ENCODE results near the gene CPT1B. TPM values are rescaled to one million over a fixed set of nuclear protein-coding genes. Genes with fewer than 3 reads are reported as not detected.

Gene CPT1B
- total and polyA plus RNA-seq, 10 of the 15 experiments (the other 5 are each of a cell fraction or from before 2014, with no cell fraction given), result 3.5 to 54.0 (median 21.7) TPM

DNA sequence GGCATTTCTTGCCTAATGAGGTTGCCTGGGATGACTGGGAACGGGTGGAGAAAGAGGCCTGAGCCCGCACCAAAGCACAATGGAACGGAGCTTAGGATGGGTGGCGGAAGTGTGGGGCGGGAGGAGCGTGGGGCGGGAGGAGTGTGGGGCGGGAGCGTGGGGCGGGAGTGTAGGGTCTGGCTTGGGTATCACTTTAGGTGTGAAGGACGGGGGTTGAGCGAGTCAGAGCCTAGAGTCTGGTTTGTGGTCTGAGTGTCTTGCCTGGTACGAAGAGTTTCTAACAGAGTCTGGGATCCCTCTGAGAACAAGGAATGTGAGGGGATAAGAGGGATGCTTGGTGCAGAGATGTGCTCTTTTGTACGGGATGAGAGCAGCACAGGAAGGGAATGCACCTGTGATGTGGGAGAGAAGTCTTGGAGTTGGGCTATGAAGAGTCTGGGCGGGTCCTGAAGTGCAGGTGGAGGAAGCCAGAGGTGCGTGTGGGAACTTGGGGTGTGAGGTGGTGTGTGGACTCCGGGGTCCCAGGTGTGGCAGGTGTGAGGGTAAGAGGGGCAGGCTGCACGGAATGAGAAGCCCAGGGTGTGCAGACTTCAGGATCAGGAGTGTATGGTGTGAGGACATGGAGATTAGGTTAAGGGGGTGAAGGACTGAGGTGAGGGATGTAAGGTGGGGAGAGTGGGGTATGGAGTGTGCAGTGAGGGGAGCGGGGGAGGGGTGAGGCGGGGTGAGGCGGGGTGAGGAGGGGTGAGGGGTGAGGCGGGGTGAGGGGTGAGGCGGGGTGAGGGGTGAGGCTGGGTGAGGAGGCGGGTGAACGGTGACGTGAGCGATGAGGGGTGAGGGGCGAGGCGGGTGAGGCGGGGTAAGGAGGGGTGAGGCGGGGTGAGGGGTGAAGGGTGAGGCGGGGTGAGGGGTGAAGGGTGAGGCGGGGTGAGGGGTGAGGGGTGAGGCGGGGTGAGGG, 16.5 kb downstream of the CPT1B start:
- BruUV-seq (replicated peaks), result no TSS peak
- Histone ChIP-seq H3K27ac (ENCODE audit: control insufficient read depth, insufficient read depth) (no peak overlapping the region), H3K9ac (ENCODE audit: control insufficient read depth, insufficient read depth, low read length) (no peak overlapping the region), H3K9me3 (replicated peaks; ENCODE audit: control insufficient read depth, insufficient read depth, low read length) (no peaks in the 10 kb centered on the region), H3K79me2 (ENCODE audit: control insufficient read depth, insufficient read depth, low read length) (no peaks in the 10 kb centered on the region), H2AFZ (ENCODE audit: control insufficient read depth, low read depth, low read length) (no peak overlapping the region), H3K4me3 (no peak overlapping the region), H4K20me1 (ENCODE audit: control insufficient read depth, insufficient read depth) (no peaks in the 10 kb centered on the region), H3K36me3 (ENCODE audit: control insufficient read depth in 2 of 2, insufficient read depth in 2 of 2, low read length in 1 of 2) (no peaks in the 10 kb centered on the region), H3K4me2 (ENCODE audit: control insufficient read depth, insufficient read depth) (no peak overlapping the region), H3K27me3 (replicated peaks in 1 of 2; ENCODE audit: control insufficient read depth in 2 of 2, insufficient read depth in 2 of 2, low read length in 1 of 2) (peaks cover 0 to 1% of the 10 kb centered on the region in 2 experiments; a peak in 1 of 4 replicates), H3K4me1 (ENCODE audit: control insufficient read depth, insufficient read depth, low read length) (no peaks in the 10 kb centered on the region)
- FAIRE-seq (no peak), DNase-seq (ENCODE audit: low read depth, low spot score) (no peak), ATAC-seq (no peak)
- 45% methylated on average over 9 of the region's 34 CpGs for WGBS (ENCODE audit: insufficient coverage, insufficient replicate concordance, low lambda C conversion rate, missing lambda C conversion rate)
- POLR2A ChIA-PET, result no interaction called here
- no peak for TF ChIP-seq POLR2AphosphoS2 (IDR thresholded peaks at IDR 0.05; ENCODE audit: low read depth, low read length)
- TF ChIP-seq, protein P1, sequence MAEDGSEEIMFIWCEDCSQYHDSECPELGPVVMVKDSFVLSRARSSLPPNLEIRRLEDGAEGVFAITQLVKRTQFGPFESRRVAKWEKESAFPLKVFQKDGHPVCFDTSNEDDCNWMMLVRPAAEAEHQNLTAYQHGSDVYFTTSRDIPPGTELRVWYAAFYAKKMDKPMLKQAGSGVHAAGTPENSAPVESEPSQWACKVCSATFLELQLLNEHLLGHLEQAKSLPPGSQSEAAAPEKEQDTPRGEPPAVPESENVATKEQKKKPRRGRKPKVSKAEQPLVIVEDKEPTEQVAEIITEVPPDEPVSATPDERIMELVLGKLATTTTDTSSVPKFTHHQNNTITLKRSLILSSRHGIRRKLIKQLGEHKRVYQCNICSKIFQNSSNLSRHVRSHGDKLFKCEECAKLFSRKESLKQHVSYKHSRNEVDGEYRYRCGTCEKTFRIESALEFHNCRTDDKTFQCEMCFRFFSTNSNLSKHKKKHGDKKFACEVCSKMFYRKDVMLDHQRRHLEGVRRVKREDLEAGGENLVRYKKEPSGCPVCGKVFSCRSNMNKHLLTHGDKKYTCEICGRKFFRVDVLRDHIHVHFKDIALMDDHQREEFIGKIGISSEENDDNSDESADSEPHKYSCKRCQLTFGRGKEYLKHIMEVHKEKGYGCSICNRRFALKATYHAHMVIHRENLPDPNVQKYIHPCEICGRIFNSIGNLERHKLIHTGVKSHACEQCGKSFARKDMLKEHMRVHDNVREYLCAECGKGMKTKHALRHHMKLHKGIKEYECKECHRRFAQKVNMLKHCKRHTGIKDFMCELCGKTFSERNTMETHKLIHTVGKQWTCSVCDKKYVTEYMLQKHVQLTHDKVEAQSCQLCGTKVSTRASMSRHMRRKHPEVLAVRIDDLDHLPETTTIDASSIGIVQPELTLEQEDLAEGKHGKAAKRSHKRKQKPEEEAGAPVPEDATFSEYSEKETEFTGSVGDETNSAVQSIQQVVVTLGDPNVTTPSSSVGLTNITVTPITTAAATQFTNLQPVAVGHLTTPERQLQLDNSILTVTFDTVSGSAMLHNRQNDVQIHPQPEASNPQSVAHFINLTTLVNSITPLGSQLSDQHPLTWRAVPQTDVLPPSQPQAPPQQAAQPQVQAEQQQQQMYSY (CRISPR knock-in tag; IDR thresholded peaks at IDR 0.05), result no peak
- no peak for TF ChIP-seq GABPA (IDR thresholded peaks at IDR 0.05; ENCODE audit: low read depth)
- no peak for TF ChIP-seq PML (IDR thresholded peaks at IDR 0.05; ENCODE audit: low read length)
- TF ChIP-seq, protein P2, sequence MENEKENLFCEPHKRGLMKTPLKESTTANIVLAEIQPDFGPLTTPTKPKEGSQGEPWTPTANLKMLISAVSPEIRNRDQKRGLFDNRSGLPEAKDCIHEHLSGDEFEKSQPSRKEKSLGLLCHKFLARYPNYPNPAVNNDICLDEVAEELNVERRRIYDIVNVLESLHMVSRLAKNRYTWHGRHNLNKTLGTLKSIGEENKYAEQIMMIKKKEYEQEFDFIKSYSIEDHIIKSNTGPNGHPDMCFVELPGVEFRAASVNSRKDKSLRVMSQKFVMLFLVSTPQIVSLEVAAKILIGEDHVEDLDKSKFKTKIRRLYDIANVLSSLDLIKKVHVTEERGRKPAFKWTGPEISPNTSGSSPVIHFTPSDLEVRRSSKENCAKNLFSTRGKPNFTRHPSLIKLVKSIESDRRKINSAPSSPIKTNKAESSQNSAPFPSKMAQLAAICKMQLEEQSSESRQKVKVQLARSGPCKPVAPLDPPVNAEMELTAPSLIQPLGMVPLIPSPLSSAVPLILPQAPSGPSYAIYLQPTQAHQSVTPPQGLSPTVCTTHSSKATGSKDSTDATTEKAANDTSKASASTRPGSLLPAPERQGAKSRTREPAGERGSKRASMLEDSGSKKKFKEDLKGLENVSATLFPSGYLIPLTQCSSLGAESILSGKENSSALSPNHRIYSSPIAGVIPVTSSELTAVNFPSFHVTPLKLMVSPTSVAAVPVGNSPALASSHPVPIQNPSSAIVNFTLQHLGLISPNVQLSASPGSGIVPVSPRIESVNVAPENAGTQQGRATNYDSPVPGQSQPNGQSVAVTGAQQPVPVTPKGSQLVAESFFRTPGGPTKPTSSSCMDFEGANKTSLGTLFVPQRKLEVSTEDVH (IDR thresholded peaks at IDR 0.05; ENCODE audit: low read depth, partially characterized antibody), result no peak
- RAD21 ChIA-PET (ENCODE audit: unreplicated experiment), result no interaction called here
- CTCF ChIA-PET, result no interaction called here
- in situ Hi-C loops (cut with MboI), result no loop called here
- SMC1A ChIA-PET (ENCODE audit: uncharacterized antibody, unreplicated experiment), result no interaction called here
- intact Hi-C loops (cut with micrococcal nuclease; ENCODE audit: unreplicated experiment), result loop anchor here (1.0 to 5.0 kb wide), 2 partner anchors 20 to 34 kb away; partner anchors contain the start of gene SCO2
